IPS DF 19.7 (cell line): Measurements from ENCODE around the gene TNFAIP3.
"Not testable (repeated sequence)": the region's sequence is repeated elsewhere in the genome, so short reads cannot be mapped to it uniquely, and the experiment has no call there.

Experiments used
- DNase-seq: peaks from one replicate; pipeline ENCODE4 v3.0.0-alpha.2; 2013; ENCODE audit warnings: low read depth, low spot score

TNFAIP3 gene

GRCh38 chr6:137844773-137845172 is 22.3 kb upstream of the TNFAIP3 start:
- not testable (repeated sequence) for DNase-seq

GRCh38 chr6:137845460-137845859 is 21.6 kb upstream of the TNFAIP3 start:
- no peak for DNase-seq

DNA sequence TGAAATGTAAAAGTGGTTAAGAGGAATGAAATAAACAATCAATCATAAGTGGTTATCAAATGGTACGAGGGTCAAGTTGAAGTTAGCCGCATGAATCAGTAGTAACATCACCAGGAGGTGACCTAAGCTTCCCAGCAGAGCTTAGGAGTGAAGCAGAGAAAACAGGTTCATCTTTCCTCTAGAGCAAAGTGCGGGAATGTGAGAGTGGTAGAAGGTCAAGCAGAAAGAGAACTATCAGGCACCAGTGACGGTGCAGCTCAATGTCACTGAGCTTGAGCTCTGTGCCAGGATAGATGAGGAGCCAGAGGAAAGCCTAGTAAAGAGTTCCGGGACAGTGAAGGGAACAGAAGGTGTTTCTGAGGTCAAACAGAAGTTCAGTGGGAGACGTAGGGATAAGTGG is 20.8 kb upstream of the TNFAIP3 start:
- DNase-seq: no peak

DNA sequence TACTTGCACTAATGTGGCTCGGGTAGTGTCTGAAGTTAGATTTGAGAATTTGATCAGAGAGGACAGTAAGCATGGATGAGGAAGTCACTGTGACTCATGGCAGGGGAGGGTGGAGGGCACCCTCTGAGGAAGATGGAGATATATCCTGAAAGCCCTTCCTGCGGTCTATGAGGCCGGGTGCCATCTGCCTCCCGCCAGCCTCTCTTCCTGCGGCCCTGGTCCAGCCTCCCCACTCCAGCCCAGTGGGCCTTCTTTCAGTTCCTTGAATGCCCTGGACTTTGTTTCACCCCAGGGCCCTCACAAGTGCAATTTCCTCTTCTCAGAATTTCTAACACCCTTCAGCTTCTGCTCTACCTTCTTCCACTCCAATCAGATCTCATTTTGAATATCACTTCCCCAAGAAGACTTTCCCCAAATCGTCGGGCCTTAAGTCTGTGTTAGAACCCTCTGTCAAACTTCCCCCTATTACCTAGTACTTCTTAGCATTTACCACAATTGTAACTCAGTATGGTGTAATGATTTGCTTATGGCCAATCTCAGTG is 20.2 kb upstream of the TNFAIP3 start:
- no peak for DNase-seq

- DNase-seq: no peak
These were observed 19.3 kb upstream of the TNFAIP3 start for GRCh38 chr6:137847748-137848147.

DNA sequence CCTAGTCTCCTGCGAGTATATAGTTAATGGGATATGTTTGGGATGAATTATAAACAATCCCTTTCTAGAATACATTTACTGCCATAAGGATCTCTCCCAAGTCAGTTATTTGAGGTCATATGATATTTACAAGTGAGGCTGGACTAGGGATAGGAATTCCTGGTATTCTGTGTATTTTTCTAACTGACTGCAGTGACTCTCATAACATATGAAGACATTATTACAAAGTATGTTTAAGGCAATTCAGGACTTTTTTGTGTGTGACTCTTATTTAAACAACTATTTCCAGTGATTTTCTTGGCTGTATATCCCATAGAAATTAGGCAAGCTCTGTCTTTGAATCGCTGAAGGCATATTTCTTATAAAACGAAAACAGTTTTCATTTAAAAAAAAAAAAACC is 18.4 kb upstream of the TNFAIP3 start:
- DNase-seq: no peak

DNA sequence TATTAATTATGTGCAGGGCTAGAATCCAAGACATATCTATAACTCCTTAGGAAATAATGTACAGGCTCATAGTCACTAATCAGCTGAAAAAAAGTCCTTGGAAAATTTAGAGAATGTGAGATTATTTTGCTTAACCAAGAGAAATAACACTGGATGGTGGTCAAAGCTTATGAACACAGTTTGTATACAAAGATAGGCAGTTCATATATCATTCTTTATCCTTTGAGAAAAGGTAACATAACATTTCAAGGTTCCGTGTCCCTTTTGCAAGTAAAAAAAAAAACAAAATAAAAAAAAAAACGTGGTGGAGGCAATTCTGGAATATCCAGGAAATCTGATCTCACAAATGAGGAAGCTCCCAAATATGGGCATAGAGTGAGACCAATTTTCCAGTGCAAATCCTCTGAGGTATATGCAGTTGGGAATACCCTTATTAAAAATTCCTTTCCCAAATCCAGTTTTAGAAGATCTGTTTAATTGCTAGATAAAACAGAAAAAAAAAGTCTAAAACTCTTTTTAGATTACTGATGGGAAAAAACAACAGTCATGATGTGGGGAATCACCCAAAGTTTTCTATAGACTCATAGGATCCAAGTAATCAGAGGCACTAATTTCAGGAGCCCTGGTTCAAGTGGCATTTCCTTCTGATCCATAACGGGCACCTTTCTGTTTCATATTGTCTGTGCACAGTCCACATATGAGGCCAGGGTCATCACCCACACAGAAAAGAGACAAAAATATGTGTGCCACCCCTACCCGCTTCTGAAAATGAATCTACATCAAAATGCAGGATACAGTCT is 17.7 kb upstream of the TNFAIP3 start:
- DNase-seq: no peak

- no peak for DNase-seq
These were observed 16.9 kb upstream of the TNFAIP3 start for GRCh38 chr6:137849981-137850714.

DNA sequence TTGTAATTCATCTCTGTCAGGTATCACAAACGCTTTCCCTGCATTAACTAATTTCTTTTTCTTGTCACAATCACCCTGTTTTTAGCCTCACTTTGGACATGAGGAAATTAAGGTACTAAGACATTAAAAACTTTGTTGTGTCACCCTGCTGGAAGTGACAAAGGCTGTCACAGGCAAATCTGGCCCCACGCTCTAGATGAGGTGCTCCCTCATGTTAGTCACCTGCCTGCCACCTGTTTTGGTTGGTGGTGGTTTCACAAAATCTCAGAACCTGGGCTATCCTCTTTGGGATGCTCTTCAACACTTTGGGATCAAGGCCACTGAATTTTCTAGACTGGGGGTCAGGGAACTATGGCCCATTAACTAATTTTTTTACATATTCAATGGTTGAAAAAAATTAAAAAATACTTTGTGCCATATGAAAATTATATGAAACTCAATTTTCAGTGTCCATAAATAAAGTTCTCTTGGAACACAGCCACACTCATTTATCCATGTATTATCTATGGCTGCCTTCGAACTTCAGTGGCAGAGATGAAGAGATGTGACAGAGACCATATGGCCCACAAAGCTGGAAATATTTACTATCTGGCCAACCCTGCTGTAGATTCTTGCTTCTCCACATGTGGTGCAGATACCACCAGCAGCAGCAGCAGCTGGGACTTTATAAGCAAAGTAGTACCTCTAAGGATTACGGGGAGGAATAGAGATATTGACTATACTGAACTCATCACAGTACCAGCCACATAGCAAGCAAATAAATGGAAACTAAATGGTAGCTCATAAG is 16.1 kb upstream of the TNFAIP3 start:
- DNase-seq: no peak

GRCh38 chr6:137851669-137852068 is 15.4 kb upstream of the TNFAIP3 start:
- DNase-seq: no peak

- no peak for DNase-seq
These were observed 14.7 kb upstream of the TNFAIP3 start for GRCh38 chr6:137852346-137852745.

GRCh38 chr6:137852811-137853210 is 14.2 kb upstream of the TNFAIP3 start:
- DNase-seq: no peak

DNA sequence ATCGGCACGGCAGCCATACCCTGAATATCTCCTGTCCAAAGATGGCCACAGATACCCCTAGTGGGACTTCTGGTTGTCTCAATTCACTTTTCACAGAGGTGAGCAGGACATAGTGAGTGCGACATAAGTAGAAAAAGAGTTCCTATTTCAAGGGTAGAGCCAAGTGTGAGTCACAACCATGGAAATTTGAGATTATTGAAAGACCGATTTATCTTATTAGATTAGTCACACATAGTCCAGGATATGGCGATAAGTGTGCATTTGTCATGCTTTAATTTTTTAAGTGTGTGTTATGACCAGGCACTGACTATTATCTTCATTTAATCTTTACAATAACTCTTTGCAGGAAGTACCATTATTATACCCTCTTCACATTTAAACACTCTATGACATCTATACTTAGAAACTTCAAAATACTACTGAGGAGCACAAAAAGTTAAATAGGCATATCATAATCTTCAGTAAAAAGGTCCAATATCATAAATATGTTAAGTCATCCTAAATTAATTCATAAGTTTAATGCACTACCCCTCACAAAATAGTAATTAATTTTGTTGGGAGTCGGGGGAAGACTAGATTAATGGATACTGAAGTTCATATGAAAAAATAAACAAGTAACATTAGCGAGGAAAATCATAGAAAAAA is 13.4 kb upstream of the TNFAIP3 start:
- DNase-seq: no peak

DNA sequence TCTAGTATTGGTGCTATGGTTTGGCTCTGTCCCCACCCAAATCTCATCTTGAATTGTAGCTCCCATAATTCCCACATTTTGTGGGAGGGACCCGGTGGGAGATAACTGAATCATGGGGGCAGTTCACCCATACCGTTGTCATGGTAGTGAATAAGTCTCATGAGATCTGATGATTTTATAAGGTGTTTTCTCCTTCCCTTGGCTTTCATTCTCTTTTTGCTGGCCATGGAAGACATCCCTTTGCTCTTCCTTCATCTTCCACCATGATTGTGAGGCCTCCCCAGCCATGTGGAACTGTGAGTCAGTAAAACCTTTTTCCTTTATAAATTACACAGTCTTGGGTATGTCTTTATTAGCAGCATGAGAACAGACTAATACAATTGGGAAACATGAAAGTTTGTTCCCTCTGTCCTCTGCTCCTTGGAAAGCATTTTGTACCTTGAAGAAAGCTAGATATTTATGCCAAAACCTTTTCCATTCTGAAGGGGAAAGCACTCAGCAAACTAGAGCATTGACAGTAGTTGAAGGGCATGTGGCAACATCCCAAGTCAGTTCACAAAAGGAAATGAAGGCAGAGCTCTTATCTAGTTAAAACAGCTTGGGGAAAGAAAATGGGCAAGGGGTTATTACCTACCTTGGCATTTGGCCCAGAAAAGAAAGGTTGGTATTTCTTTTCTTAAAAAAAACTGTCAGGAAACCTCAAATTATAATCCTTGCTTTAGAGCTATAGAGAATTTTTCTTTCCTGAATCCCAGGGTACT is 10.7 kb upstream of the TNFAIP3 start:
- DNase-seq: no peak

- DNase-seq: no peak
These were observed 8.0 kb upstream of the TNFAIP3 start for GRCh38 chr6:137859025-137859424.

- DNase-seq: no peak
These were observed 6.6 kb upstream of the TNFAIP3 start for GRCh38 chr6:137860394-137861005.

GRCh38 chr6:137861550-137862337 is 5.3 kb upstream of the TNFAIP3 start:
- DNase-seq: no peak

GRCh38 chr6:137862419-137863090 is 4.5 kb upstream of the TNFAIP3 start:
- DNase-seq: no peak
